ENCODE measurements around the gene C6orf141.

The C6orf141 gene

DNA sequence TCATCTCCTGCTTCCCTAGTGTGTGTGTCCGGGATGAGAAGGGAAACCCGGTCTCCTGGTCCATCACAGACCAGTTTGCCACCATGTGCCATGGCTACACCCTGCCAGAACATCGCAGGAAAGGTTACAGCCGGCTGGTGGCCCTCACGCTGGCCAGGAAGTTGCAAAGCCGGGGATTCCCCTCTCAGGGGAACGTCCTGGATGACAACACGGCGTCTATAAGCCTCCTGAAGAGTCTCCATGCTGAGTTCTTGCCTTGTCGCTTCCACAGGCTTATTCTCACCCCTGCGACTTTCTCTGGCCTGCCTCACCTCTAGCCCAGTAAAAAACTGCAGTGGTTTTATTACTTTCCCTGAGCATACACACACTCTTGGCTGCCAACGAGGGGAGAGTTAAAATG lies 23.9 kb upstream of the C6orf141 start:
- H3K36me3 ChIP-seq (ENCODE audit: insufficient read depth, low read length) = no peaks in the 10 kb centered on the region
- no peak overlapping the region for H3K9ac ChIP-seq (ENCODE audit: low read depth, low read length)
- no peaks in the 10 kb centered on the region for H3K9me3 ChIP-seq (ENCODE audit: control insufficient read depth, insufficient read depth, low read length)
- peaks cover 16% of the 10 kb centered on the region for H3K4me1 ChIP-seq (ENCODE audit: insufficient read depth, low read length)

DNA sequence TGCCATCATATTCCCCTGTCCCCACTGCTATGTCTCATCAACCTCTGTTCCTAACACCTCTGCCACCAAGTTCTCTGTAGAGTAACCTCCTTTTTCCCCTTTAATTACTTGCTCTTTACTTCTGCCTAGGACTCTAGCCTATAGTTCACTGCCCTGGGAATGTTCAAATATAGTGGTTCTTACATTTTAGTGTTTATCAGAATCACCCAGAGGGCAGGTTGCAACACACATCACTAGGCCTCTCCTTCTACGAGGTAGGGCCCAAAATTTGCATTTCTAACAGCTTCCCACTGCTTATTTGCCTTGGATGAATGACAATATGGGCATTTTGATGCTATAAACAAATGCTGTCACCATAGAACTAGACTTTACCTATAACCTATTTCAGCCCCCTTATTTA lies 23.1 kb upstream of the C6orf141 start:
- Histone ChIP-seq H3K36me3 (ENCODE audit: insufficient read depth, low read length) (no peaks in the 10 kb centered on the region), H3K9me3 (ENCODE audit: control insufficient read depth, insufficient read depth, low read length) (no peaks in the 10 kb centered on the region), H3K4me1 (ENCODE audit: insufficient read depth, low read length) (peaks cover 16% of the 10 kb centered on the region), H3K9ac (ENCODE audit: low read depth, low read length) (no peak overlapping the region)

DNA sequence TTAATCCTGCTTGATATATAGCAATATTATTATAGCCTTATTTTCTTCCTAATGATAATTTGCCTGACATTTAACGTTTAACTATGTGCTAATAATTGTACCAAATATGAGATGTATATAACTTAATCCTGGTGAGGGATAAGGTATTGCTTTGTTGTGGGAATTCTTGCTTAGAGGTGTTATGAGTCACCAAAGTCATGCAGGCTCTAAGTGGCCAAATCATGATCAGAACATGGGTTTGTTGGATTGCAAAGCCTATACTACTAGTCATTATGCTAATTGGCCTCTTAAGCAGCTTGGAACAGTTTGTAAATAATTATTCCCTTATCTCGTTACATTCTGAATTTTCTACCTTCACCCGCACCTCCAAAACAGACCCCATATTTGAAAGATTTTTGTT lies 21.9 kb upstream of the C6orf141 start:
- H3K4me1 ChIP-seq (ENCODE audit: insufficient read depth, low read length) = peaks cover 16% of the 10 kb centered on the region
- no peaks in the 10 kb centered on the region for H3K36me3 ChIP-seq (ENCODE audit: insufficient read depth, low read length)
- no peak overlapping the region for H3K9ac ChIP-seq (ENCODE audit: low read depth, low read length)
- H3K9me3 ChIP-seq (ENCODE audit: control insufficient read depth, insufficient read depth, low read length) = no peaks in the 10 kb centered on the region

DNA sequence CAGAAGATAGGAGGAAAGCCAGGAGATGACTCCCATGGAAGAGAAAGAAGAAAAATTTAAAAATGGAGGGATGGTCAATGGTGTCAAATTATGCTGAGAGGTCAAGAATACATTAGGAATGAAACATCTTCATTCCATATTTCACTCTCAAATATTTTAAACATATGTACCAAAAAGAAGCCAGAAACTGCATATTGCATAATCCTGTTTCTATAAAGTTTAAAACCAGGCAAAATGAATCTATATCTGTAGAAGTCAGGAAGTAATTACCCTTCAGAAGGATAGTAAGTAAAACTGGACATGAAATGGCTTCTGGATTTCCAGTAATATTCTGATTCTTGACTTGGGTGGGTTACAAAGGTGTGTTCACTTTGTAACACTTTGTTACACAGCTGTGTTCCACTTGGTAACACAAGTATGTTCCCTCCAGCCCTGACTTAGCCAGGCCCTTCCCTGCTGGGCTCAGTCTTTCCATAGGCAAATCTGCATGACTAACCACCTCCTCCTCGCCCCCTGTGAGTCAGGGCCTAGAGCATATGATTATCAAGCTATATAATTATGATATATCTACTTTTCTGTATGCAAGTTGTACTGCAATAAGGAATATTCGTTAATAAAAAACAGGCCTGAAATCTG lies 20.2 kb upstream of the C6orf141 start:
- H3K9ac ChIP-seq (ENCODE audit: low read depth, low read length) = no peak overlapping the region
- no peaks in the 10 kb centered on the region for H3K36me3 ChIP-seq (ENCODE audit: insufficient read depth, low read length)
- no peaks in the 10 kb centered on the region for H3K9me3 ChIP-seq (ENCODE audit: control insufficient read depth, insufficient read depth, low read length)
- H3K4me1 ChIP-seq (ENCODE audit: insufficient read depth, low read length) = peaks cover 16% of the 10 kb centered on the region

DNA sequence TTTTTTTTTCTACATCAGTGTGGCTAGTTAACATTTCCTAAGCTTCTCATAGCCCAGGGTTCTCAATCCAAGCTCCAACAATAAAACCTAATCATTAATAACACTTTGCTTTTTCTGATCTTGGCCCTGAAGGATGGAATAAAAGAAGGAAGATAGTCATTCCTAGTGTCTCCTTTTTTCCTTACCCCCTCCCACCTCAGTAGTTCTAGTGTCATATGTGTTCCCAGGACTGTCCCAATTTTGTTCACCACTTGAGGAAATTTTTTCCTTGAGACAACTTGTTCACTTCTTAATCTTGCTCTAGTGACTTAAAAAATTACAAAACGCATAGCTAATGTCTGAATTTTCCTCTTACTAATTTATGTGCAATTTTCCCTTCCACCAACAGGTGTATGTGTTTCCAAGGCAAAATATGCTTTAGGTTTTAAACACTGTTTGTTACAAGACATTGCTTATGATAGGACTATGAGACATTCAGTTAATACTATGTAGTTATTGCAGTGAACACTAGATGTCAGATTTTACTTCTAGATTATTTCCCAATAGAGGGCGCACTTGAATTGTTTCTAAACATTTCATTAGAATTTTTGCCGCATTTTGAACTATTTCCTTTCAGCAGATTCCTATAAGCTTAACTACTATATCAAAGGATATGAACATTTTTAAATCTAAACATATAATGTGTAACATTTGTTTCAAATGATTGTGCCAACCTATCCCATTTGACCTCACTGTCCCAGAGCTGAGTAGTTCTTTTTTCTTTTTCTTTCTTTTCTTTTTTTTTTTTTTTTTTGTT lies 18.5 kb upstream of the C6orf141 start:
- H3K9ac ChIP-seq (ENCODE audit: low read depth, low read length) = no peak overlapping the region; the same call in 1 of the 2 replicates
- H3K9me3 ChIP-seq (ENCODE audit: control insufficient read depth, insufficient read depth, low read length) = no peaks in the 10 kb centered on the region
- H3K36me3 ChIP-seq (ENCODE audit: insufficient read depth, low read length) = no peaks in the 10 kb centered on the region
- peaks cover 14% of the 10 kb centered on the region for H3K4me1 ChIP-seq (ENCODE audit: insufficient read depth, low read length)

- no peaks in the 10 kb centered on the region for H3K9me3 ChIP-seq (ENCODE audit: control insufficient read depth, insufficient read depth, low read length)
- no peaks in the 10 kb centered on the region for H3K36me3 ChIP-seq (ENCODE audit: insufficient read depth, low read length)
- no peak overlapping the region for H3K9ac ChIP-seq (ENCODE audit: low read depth, low read length)
- H3K4me1 ChIP-seq (ENCODE audit: insufficient read depth, low read length) = peaks cover 2% of the 10 kb centered on the region; the same call in 1 of the 2 replicates
Measured at GRCh38 chr6:49535795-49536194, 14.7 kb upstream of the C6orf141 start.

DNA sequence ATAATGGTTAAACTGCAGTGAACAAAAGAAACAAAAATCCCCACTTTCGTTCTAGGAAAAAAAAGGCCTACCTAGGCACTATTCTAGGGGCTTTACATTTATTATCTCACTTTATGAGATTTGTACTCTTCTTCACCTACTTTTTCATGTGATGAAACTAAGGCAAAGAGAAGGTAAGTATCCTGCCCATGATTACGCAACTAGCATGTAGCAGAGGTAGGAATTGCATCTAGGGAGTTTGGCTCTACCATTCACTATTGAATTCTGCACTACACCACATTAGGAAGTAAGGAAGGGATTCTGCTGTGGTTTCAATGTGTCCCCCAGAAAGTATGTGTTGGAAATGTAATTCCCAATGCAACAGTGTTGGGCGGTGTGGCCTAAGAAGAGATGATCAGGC lies 11.4 kb upstream of the C6orf141 start:
- no peaks in the 10 kb centered on the region for H3K9me3 ChIP-seq (ENCODE audit: control insufficient read depth, insufficient read depth, low read length)
- H3K4me1 ChIP-seq (ENCODE audit: insufficient read depth, low read length) = peaks cover 9% of the 10 kb centered on the region; the same call in 1 of the 2 replicates
- no peak overlapping the region for H3K9ac ChIP-seq (ENCODE audit: low read depth, low read length)
- H3K36me3 ChIP-seq (ENCODE audit: insufficient read depth, low read length) = no peaks in the 10 kb centered on the region

- H3K36me3 ChIP-seq (ENCODE audit: insufficient read depth, low read length) = no peaks in the 10 kb centered on the region
- no peak overlapping the region for H3K9ac ChIP-seq (ENCODE audit: low read depth, low read length)
- H3K9me3 ChIP-seq (ENCODE audit: control insufficient read depth, insufficient read depth, low read length) = no peaks in the 10 kb centered on the region
- H3K4me1 ChIP-seq (ENCODE audit: insufficient read depth, low read length) = peaks cover 9% of the 10 kb centered on the region; the same call in 1 of the 2 replicates
Measured at GRCh38 chr6:49540614-49541013, 9.9 kb upstream of the C6orf141 start.

DNA sequence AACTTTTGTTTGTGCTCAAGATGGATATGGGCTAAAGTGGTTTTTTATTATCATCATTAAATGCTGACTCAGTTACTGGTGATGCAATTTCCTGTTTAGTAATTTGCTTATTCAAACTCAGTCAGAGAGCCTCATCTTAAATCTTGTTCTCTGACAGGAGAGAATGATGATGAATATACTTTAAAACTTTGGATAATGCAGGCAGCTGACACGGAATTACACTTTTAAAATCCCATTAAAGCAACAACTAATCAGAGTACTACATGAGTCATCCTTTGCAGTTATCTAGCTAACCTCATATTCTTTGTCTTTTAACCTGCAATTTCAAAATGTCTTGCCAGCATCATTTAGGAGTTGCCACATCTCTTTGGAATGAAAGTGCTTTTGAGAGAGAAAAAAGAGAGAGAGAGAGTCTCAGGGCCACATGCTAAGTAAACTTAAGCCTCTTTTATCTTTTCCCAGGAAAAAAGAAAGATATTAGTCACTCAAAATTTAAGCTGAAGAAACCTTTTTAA lies 9.2 kb upstream of the C6orf141 start:
- Histone ChIP-seq H3K9ac (ENCODE audit: low read depth, low read length) (no peak overlapping the region), H3K9me3 (ENCODE audit: control insufficient read depth, insufficient read depth, low read length) (no peaks in the 10 kb centered on the region), H3K36me3 (ENCODE audit: insufficient read depth, low read length) (no peaks in the 10 kb centered on the region), H3K4me1 (ENCODE audit: insufficient read depth, low read length) (peaks cover 9% of the 10 kb centered on the region; the same call in 1 of the 2 replicates)

DNA sequence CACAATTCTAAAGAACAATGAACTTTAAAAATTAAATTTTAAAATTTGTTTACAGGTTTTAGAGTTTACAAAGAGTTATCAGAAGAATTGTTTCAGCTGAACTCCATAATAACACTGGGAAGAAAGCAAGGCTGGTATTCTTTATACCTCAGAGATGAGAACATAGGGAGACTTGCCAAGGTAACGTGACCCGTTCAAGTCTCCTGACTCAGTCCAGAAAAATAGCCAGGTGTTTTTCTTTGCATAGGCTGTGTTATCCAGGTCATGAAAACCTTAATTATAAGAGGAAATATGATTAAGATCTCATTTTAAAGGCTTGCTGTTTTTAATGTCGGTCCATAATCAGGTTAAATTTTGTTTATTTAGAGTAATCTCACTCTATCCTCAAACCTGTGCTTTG lies 8.5 kb upstream of the C6orf141 start:
- H3K9ac ChIP-seq (ENCODE audit: low read depth, low read length) = no peak overlapping the region
- H3K4me1 ChIP-seq (ENCODE audit: insufficient read depth, low read length) = peaks cover 9% of the 10 kb centered on the region; the same call in 1 of the 2 replicates

DNA sequence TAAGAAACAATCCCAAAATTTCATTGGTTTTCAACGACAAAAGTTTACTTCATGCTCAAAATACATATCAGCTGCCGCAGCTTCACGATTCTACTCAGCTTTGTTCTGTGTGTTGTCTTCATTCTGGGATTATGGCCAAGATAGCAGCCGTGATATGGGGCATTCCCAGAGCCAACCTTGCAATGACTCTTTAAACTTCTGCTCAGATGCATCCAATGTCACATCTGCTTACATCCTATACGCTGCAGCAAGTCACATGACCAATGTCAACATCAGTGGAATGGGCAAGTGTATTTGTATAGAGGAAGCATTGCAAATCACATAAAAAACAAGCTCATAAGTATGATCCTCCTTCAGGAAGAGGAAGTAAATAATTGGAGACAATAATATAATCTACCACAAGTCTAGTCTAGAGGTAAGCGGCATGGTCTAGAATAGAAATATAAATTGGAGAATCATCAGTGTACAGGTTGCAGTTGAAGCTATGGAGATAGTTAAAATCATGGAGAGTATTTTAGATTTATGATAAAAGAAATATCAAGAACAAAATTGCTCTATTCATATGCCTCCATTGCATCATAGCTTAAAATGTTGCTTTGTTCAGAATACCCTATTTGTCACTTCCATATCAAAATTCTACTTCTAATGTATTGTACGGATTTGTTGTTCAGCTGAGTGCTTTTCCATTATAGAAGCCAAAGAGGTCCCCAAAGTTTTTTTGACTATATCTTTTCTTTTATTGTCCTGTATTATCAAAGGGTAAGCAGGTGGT lies 7.2 kb upstream of the C6orf141 start:
- Histone ChIP-seq H3K9ac (ENCODE audit: low read depth, low read length) (no peak overlapping the region), H3K4me1 (ENCODE audit: insufficient read depth, low read length) (peaks cover 9% of the 10 kb centered on the region; the same call in 1 of the 2 replicates), H3K9me3 (ENCODE audit: control insufficient read depth, insufficient read depth, low read length) (no peaks in the 10 kb centered on the region), H3K36me3 (ENCODE audit: insufficient read depth, low read length) (no peaks in the 10 kb centered on the region)

More for the DNA sequence above, 8.5 kb upstream of the C6orf141 start:
- H3K9me3 ChIP-seq (ENCODE audit: control insufficient read depth, insufficient read depth, low read length) = no peaks in the 10 kb centered on the region
- H3K36me3 ChIP-seq (ENCODE audit: insufficient read depth, low read length) = no peaks in the 10 kb centered on the region

- H3K9me3 ChIP-seq (ENCODE audit: control insufficient read depth, insufficient read depth, low read length) = no peaks in the 10 kb centered on the region
- peaks cover 4% of the 10 kb centered on the region; the same call in 1 of the 2 replicates for H3K4me1 ChIP-seq (ENCODE audit: insufficient read depth, low read length)
- H3K9ac ChIP-seq (ENCODE audit: low read depth, low read length) = no peak overlapping the region
- H3K36me3 ChIP-seq (ENCODE audit: insufficient read depth, low read length) = no peaks in the 10 kb centered on the region
Measured at GRCh38 chr6:49546331-49546730, 4.1 kb upstream of the C6orf141 start.

- Histone ChIP-seq H3K9me3 (ENCODE audit: control insufficient read depth, insufficient read depth, low read length) (no peaks in the 10 kb centered on the region), H3K9ac (ENCODE audit: low read depth, low read length) (no peak overlapping the region), H3K36me3 (ENCODE audit: insufficient read depth, low read length) (no peaks in the 10 kb centered on the region), H3K4me1 (ENCODE audit: insufficient read depth, low read length) (peaks cover 14% of the 10 kb centered on the region)
Measured at GRCh38 chr6:49548613-49549304, 1.7 kb upstream of the C6orf141 start.
